Right renal cortex interstitium (tissue), 3 donors: ENCODE measurements around the gene CCDC9B. TPM values are rescaled to one million over a fixed set of nuclear protein-coding genes. Genes with fewer than 3 reads are reported as not detected.

ENCODE experiments used
- DNase-seq, 3 donors: peaks; one replicate each; pipeline ENCODE4 v3.0.0-alpha.2; 2013; ENCODE audit warnings: low read depth in 3 of 3, low spot score in 2 of 3
- polyA plus RNA-seq, 3 donors: library from polyadenylated mRNA; unstranded; fragments of 120-200 nt; gene quantifications; one replicate each; pipeline ENCODE4 v1.2.1, GENCODE V29; 2013; ENCODE audit not compliant: insufficient read length in 3 of 3

Gene CCDC9B
- polyA plus RNA-seq, 3 donors: 5.1 to 8.9 (median 8.4) TPM

- DNase-seq: no peak
Measured at GRCh38 chr15:40345867-40346578, 5.3 kb upstream of the CCDC9B start.

GRCh38 chr15:40345225-40345866, 4.6 kb upstream of the CCDC9B start:
- no peak for DNase-seq

GRCh38 chr15:40344631-40345120, 3.9 kb upstream of the CCDC9B start:
- no peak for DNase-seq

- DNase-seq: no peak
Measured at GRCh38 chr15:40344217-40344616, 3.5 kb upstream of the CCDC9B start.

- DNase-seq: no peak
Measured at GRCh38 chr15:40343512-40343911, 2.8 kb upstream of the CCDC9B start.

- DNase-seq: no peak
Measured at GRCh38 chr15:40342416-40343320, 1.9 kb upstream of the CCDC9B start.

GRCh38 chr15:40340038-40340739, 550 bp downstream of the CCDC9B start:
- no peak for DNase-seq

- no peak for DNase-seq
Measured at GRCh38 chr15:40339621-40339945, 1.2 kb downstream of the CCDC9B start.

- DNase-seq: no peak
Measured at GRCh38 chr15:40338921-40339620, 1.7 kb downstream of the CCDC9B start.

- no peak for DNase-seq
Measured at GRCh38 chr15:40338041-40338657, 2.6 kb downstream of the CCDC9B start.

GRCh38 chr15:40337597-40337996, 3.1 kb downstream of the CCDC9B start:
- DNase-seq: no peak

GRCh38 chr15:40336744-40337122, 4.0 kb downstream of the CCDC9B start:
- DNase-seq: no peak

GRCh38 chr15:40335938-40336743, 4.6 kb downstream of the CCDC9B start:
- DNase-seq: no peak

- DNase-seq: no peak
Measured at GRCh38 chr15:40334941-40335795, 5.6 kb downstream of the CCDC9B start.

GRCh38 chr15:40334541-40334940, 6.2 kb downstream of the CCDC9B start:
- DNase-seq: no peak

- no peak for DNase-seq
Measured at GRCh38 chr15:40333922-40334492, 6.7 kb downstream of the CCDC9B start.

GRCh38 chr15:40332113-40332781, 8.5 kb downstream of the CCDC9B start:
- DNase-seq: no peak
